Embryonic facial prominence (tissue), 1 donor: ENCODE results near the gene GABRG3.
"Not testable (repeated sequence)": the region's sequence is repeated elsewhere in the genome, so short reads cannot be mapped to it uniquely, and the experiment has no call there.

Experiments
- DNase-seq: peaks from one replicate; pipeline ENCODE4 v3.0.0-alpha.2; 2016; ENCODE audit errors: extremely low spot score

GABRG3 gene

DNA sequence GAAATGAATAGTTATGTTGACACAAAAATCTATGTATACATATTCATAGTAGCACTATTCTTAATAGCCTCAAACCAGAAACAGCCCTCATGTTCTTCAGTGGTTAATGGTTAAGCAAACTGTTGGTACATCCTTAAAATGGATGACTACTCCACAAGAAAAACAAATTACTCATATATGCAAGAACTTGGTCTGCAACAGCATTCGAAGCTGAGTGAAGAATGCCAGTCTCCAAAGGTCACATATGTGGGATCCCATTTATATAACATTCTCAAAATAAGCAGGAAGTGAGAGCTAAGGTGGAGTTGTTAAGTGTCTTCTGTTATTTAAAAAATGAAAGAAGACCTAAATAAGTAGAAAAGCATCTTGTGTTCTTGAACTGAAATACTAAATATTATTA, 365.7 kb downstream of the GABRG3 start:
- no peak for DNase-seq

DNA sequence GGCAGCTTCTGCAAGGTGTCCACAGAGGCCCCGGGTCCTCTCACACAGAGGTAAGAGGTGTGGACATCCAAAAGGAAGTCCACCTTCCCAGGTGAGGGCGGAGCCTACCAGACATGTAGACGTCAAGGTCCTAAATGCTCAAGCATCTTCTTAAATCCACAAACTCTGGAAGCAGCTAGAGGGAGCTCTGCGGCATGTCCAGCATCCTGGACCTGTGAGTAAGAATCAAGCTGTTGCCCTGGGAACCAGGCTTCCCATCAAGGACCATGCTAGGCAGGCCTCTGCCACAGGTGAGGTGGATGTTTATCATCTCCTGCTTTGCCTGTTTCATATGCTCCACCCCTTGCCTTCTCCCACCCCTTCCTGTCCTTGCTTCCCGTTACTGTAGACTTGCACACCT, 368.2 kb downstream of the GABRG3 start:
- no peak for DNase-seq

DNA sequence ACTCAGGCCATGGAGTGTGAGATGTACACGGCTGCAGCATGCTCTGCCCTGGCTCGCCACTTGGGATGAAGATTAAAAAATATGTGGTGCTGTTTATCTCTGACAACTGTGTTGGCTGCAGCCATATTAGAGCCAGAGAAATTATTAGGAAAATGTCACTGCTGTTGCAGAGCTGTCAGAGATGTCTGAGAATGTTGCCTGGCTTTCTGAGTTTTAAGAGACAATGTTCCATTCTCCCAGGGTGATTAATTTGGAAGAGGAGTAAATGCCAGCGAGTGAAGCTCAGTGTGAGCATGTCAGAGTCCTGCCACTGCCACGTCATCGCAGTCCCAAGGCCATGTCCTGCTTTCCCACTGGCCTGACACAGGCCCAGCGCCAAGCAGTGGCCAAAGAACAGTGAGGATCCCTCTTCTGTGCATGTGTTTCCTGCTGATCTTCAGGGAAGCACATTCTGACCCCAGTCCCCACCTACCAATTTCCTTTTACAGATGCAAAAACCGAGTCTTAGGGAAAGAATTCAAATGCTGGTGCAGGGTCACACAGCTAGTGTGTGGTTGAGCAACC, 370.9 kb downstream of the GABRG3 start:
- DNase-seq, result no peak

DNA sequence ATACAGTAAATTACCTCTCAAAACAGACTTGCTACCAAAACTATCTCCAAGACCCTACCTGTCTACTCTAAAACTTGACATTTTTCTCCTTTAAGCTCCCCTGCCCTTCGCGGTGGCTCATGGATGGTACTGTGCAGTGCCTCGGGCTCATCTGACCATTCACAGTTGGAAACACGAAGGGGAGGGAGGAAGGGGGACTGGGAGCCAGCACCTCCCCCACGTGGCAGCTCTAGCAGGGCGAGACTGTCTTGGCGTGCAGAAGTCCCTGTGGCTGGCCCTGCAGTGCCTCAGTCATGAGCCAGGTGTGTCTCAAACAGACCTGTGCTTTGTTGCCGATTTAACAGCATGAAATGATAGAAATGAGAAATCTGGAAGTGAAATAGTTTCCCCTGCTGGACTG, 372.0 kb downstream of the GABRG3 start:
- DNase-seq, result no peak

DNA sequence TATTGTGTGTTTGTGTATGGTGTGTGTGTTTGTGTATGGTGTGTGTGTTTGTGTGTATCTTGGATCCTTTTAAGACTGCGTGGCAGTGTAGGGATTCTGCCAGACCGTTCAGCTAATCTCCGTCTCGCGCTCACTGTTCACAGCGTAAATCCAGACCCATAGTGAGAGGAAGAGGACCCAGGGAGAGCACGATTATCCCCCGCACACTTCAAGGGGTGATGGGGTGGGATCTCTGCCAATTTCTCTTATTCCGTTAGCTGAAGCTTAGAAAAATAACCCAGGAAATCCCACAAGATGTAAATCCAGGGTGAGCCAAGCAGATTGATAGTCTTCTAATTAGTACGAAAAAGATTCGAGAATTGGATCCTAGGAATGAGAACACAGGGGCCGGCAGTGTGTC, 381.2 kb downstream of the GABRG3 start:
- no peak for DNase-seq

DNA sequence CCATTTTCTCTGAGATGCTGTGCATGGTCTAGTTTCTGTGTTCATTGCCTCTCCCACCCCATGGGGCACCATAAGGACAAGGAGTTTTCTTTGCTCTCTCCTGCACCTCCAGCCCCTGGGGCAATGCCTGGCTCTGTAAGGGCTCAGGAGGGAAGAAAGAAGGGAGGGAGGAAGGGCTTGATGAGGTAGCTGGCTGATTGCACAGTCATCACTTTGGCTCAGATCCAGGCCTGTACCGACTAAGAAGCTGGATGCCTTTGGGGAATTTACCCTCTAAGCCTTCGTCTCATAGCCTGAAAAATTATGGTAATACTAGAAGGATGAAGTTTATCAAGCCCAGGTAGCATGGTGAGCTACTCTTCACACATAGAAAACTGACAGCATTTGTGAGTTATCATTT, 382.9 kb downstream of the GABRG3 start:
- no peak for DNase-seq

DNA sequence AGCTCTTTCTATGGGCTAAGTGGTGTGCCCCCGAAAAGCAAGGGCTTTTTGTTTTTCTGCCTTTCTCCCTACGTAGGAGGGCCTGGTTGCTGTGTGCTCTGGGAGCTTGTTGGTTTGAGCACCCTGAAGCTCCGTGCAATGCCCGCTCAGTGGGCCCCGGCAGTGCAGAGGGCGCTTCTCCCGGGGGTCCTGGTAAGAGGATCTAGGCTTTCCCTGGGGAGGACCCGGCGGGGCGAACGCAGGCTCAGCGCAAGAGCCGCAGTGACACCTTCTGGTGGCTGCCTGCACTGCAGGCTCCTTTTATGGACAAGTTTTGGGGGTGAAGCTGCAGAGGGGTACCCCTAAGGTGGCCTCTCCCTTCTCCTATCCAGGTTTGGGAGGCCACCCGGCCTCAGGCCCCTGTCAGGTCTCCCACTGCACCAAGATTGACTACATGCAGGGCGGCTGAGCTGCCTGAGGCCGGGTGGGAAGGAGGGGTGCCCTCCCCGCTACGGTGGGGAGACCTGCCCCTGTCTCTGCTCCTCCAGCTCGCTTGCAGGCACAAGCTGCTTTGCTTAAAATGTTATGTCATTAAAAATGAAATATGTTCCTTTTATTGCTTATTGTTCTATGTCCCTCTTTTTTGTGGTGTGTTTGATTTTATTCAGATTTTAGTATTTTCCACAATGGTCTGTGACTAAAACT, 387.9 kb downstream of the GABRG3 start:
- DNase-seq, result no peak

DNA sequence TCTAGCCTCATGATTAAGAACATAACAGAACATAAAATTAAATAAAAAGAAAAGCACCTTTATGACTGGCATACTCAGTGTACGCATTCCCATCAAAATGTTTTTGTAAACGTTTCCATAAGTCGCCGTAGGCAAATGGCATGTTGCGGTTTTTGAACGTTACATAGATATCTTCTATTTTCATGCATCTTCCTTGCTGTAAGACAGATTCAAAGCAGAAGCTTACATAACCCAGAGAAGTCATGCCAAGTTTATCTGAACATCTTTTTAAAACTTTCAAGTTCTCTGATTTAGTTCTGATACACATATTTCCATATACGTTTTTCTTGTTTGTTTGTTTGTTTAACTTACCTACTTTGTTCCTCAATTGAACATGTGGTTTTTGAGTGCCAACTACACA, 388.6 kb downstream of the GABRG3 start:
- no peak for DNase-seq

DNA sequence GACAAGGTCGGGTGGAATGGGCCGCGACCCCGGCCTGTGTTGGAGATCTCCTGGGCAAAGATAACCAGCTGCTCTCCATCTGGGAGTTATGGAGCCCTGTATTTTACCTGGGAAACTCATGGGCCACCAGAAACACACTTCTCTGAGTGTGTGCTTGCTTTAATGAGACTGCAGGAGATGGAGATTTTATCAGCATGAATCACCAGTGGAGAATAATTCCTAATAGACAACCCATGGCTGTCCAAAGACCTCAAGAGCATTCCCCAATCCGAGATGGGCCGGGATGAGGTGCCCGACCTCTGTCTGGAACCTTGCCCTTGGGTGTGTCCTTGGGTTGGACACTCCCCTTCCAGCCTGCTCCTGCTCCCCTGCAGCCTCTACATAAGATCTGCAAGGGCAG, 389.3 kb downstream of the GABRG3 start:
- no peak for DNase-seq

DNA sequence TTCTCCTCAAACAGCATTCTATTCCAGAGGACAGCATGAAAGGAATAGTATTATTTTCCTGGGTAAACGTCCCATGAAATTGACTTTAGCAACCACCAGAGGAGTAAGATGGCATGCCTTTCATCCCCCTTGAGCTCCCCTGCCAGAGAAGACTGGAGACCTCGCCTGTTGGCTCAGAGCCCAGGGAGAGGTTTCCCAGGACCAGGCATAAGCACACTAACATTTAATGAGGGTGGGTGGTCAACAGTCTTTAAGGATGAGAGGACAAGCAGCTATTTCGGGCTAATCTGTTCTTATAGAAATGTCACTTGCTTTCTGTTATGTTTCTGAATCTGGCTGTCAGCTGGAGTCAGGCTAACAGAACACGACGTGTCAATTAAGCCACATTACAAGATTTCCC, 390.5 kb downstream of the GABRG3 start:
- DNase-seq, result no peak

DNA sequence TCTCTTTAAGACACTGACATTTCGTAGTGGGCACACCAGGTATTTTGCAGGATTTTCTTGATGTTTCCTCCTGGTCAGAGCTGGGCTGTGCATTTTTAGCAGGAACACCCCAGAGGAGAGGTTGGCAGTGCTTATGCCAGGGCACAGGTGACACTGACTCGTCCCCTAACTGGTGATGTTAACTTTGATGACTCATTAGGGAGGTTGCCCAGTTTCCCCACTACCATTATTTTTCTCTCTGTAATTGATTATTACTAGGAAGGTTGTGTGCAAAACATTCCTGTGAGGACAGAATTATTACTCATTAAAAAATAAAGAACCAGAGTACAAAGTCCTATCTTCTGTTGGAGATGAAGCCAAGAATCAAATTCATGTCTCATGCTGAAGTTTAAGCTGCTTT, 394.5 kb downstream of the GABRG3 start:
- DNase-seq, result no peak

DNA sequence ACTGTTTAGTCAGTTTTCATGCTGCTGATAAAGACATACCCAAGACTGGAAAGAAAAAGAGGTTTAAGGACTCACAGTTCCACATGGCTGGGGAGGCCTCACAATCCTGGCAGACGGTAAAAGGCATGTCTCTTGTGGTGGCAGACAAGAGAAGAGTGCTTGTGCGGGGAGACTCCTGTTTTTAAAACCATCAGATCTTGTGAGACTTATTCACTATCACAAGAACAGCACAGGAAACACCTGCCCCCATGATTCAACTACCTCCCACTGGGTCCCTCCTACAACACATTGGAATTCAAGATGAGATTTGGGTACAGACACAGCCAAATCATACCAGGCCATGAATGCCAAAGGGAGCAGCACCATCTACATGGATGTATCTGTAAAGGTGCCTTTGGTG, 406.4 kb downstream of the GABRG3 start:
- DNase-seq, result not testable (repeated sequence)

DNA sequence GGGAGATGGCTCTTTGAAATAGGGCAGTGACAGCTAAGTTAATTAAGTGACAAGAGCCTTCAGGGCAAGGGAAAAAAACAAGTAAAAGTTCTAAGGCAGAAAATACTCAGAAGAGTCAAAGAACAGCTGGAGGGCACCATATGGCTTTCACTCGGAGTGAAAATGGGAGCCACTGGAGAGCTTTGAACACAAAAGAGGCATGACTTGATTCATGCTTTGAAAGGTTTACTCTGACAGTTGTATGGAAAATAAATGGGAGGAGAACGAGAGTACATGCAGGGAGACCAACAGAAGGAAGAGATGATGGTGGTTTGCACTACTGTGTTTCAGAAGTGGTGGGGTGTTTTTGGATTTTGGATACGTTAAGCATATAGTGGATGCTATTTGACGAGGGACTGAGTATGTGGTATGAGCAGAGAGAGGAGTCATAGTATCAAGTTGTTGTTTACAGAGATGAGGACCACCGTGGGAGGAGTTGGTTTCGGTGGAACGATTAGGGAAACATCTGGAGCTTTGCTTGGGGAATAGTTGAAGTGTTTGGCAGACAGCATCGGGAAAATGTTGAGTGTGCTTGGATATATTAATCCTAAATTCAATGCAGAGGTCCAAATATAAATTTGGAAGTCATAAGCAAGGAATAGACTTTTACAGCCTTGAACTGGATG, 411.5 kb downstream of the GABRG3 start:
- no peak for DNase-seq

DNA sequence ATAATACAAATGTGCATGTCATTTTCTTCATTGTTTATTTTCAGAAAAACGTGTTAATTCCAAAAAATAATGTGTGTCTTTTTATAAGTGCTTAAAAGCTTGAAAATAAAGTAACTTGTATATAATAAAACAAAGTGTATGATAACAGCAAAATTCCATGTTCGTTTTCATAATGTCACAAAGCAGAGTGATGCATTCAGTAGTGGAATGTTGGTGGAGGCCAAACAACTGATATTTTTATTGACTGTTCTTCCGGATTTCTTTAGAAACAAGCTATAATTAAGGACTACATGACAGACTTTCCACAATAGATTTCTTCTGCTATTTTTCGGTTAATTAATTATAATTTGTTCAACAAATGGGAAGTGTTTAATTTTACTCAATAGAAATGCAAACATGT, 412.7 kb downstream of the GABRG3 start:
- no peak for DNase-seq

DNA sequence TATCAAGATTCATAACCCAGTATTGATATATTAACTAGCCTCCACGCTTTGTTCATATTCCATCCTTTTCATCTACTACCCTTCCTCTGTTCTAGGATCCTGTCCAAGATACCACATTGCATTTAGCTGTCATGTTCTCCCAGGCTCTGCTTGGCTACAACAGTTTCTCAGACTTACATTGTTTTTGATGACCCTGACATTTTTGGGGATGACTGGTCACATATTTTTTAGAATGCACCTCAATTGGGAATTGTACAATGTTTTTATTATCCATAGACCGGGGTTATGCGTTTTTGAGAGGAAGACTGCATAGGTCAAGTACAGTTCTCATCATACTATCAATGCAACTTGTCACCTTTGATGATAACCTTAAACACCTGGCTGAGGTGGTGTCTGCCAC, 421.2 kb downstream of the GABRG3 start:
- no peak for DNase-seq

DNA sequence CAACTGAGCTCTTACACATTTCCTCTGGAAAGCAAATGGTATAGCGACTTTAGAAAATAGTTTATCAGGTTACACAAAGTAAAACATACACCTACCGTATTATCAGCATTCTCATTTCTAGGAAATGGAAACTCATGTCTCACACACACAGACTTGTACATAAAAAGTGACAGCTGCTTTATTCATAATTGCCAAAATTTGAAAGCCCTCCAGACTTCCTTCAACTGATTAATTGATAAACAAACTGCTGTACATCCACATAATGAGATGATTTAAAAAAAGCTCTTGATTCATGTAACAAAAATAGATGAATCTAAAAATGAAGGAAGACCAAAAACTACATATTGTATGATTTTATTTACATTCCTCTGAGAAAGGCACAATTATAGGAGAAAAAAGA, 425.5 kb downstream of the GABRG3 start:
- DNase-seq, result no peak

DNA sequence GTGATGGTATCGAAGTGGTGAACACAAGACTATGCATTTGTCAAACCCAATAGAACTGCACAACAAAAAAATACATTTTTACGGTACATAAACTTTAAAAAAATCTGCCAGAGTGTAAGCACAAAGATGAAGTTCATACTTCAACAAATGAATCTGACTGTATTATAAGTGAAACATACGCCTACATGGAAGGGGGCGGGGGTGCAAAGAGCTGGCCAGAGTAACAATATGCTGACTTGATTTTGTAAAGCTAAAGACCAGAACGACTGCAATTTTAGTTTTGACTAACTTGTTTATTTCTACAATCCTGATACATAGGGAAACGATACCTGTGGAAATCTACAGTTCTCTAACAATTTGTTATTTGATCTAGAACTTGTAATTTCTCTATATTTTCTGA, 426.0 kb downstream of the GABRG3 start:
- no peak for DNase-seq

DNA sequence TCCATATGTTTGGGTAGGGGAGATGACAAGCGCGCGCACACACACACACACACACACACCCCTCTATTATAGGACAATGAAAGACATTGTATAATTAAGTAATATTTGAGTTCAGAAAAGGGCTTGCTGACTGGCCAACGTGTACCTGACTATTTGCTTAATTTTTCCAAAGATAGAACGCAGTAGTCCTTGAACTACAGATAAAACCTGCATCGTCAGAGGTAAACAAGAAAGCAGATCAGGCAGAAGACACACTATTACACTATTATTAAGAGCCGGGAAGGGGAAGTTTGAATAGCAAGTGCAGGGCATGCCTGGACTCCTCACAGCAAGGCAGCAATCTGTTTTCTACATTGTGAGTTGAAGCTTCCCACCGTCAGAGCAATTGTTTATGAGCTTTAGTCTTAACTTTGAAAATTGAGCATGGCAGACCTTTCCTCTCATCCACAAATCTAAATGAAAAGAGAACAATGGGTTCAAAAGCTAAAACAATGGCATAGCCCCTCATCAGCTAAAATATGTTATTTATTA, 427.7 kb downstream of the GABRG3 start:
- no peak for DNase-seq

DNA sequence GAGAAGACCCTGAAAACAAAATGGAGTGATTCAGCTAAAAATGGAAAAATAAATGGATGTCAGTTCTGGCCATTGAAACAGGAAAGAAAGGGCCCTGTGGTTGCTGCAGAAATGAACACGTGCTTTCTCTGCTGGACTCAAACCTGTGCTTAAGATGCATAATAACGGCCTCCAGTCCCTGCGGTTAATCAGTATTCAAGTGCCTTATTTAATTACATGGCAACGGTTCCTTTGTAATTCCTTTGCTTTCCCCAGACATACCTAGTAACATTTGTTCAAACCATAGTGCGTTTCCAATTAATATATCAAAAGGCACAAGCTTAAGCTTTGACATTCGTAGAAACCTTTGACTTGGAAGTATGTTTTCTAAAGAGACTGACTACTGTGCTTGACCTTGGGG, 428.3 kb downstream of the GABRG3 start:
- DNase-seq, result no peak

DNA sequence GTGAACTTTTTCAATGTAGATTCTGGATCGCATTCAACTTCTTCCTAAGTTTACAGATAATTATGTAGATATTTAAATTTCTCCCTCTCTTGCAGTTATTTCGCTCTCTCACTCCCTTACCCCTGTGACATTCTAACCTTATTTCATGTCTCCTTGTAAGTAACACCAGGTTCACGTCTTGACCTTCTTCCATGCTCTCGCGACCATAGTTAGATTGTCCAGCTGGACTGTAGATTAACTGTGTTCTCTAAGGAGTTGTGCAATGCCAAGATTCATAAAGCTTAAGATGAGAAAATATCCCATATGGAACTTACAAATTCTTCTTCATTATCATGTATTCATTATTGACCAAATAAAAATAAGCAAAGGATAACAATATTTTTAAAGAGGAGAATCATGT, 430.5 kb downstream of the GABRG3 start:
- DNase-seq, result no peak

DNA sequence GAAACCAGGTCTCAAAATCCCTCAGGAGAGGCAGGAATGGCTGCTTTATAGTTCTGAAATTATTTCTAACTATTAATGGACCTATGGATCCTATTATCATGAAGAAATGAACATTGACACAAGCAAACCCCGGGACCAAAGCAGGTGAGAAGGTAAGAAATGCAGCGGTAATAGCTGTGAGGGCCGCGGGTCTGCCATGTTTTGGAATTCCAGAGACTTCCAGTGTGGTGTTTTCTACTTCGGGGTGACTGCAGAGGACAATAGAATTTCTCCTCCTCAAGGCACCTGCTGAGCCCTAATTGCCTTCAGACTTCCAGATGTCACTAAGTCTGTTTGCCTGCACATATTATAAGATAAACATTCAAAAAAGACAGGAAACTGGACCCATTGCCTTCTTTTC, 437.4 kb downstream of the GABRG3 start:
- DNase-seq, result no peak

DNA sequence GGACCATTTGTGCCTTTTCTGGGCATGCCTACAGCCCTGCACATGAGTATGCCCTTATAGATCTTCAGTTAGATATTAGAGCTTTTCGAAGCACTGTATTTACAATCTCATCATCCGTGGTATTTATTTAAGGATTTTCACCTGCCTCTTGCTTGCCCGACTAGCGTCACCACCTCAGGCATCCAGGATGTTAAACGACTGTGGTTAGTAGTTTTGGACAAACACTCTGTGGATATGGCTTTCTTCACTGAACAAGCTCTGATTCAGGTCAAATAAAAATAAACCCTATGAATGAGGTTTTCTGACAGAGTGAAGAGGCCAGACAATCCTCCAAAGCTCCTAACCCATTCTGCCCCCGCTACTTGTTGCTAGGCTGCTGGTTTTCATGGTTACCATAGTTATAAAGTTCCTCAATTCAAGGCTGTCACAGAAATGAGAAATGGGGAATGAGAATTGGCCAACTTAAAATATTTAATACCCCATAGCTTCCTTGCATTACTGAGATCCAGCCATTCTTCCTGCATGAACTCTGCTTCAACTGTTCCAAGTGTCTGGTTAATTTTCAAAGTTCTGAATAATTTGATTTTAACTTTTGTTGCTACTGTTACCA, 440.1 kb downstream of the GABRG3 start:
- DNase-seq, result no peak

DNA sequence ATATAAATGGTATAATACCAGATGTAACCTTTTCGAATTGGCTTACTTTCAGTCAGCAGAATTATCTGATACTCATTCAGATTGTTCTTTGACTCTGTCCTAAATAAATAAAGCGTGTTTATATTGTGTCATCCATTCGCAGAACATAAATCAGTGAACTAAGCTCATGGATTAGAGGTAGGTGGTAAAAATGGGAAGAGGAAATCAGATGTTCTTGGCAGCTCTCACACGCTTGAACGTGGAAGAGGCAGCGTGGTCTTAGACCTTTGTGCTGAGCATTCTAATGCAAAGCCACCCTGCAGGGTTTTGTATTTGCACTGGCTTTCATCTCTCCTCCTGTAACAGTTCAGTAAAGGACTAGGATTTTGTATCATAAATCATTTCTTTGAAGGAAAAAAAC, 441.4 kb downstream of the GABRG3 start:
- no peak for DNase-seq
